Measurements from ENCODE around the gene COMMD3.
"Not testable (repeated sequence)": the region's sequence is repeated elsewhere in the genome, so short reads cannot be mapped to it uniquely, and the experiment has no call there.

The COMMD3 gene

GRCh38 chr10:22338931-22339330 is 22.7 kb downstream of the COMMD3 start:
- DNase-seq (ENCODE audit: low read depth, low spot score): no peak

DNA sequence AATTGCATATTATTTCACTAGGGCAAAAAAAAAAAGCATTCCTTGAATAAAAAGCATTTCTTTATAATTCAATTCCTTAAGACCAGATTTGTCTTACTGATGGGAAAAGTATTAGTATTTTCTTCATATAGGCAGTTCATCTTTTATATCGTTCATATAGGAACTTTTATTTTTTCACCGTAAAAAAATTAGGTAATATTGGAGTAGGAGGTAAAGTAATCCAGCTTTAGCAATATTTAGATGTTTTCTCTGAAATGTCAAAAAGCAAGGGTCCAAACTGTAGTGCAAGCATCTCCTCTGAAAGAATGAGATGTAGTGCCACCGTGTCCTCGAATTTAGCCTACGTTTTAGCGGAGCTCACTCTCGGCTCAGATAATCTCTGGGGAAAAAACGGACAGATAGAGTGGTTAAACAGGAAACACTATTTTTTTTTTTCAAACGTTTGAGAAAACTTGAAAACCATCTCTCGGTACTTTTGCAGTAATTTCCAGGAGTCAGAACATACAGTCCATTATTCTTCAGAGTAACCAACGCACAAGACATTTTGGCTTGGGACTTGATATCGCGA is 23.7 kb downstream of the COMMD3 start:
- DNase-seq (ENCODE audit: low read depth, low spot score): no peak

GRCh38 chr10:22340329-22341189 is 24.4 kb downstream of the COMMD3 start:
- no peak for DNase-seq (ENCODE audit: low read depth, low spot score)

GRCh38 chr10:22341190-22341925 is 25.2 kb downstream of the COMMD3 start:
- no peak for DNase-seq (ENCODE audit: low read depth, low spot score)

- no peak for DNase-seq (ENCODE audit: low read depth, low spot score)
Measured at GRCh38 chr10:22341926-22342196, 25.7 kb downstream of the COMMD3 start.

GRCh38 chr10:22342421-22342820 is 26.2 kb downstream of the COMMD3 start:
- DNase-seq (ENCODE audit: low read depth, low spot score): no peak

GRCh38 chr10:22343731-22344130 is 27.5 kb downstream of the COMMD3 start:
- DNase-seq (ENCODE audit: low read depth, low spot score): no peak

- no peak for DNase-seq (ENCODE audit: low read depth, low spot score)
Measured at GRCh38 chr10:22344249-22344648, 28.1 kb downstream of the COMMD3 start.

- DNase-seq (ENCODE audit: low read depth, low spot score): no peak
Measured at GRCh38 chr10:22344781-22345300, 28.7 kb downstream of the COMMD3 start.

DNA sequence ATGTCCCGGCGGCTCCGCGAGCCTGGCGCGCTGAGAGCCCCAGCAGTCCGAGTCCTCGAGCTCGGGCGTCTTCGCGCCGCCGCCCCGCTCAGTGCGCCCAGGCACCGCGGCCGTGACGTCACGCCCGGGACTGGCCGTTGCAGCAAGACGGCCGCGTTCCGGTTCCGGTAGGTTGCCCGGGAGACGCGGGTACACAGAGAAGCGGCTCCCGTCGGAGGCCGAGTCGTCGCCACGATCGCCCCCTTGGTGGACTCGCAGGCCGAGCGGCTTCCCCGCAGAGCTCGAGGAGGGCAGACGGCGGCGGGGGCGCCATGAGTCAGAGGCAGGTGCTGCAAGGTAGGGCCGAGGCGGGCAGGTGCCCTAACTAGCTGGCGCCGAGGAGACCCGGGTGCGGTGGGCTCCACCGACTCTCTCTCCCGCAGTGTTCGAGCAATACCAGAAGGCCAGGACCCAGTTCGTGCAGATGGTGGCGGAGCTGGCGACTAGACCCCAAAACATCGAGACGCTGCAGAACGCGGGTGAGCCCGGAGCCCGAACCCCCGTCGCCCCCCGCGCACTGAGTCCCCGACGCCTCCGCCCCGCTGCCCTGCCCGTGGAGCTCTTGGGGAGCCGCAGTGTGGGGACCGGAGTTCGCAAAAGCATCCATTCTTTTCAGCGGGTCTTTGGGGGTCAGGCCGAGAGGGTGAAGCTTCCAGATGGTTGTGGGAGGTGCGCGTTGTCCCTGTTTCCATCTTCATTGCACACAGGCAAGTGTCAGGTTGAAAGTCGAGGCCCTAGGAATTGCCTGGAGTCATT is 29.3 kb downstream of the COMMD3 start, which contains the start of gene SPAG6:
TSS of gene SPAG6 (plus strand) at position 196 of the 795 bp plus-strand sequence. CDS start at position 312, 116 bp downstream.
- DNase-seq (ENCODE audit: low read depth, low spot score): no peak

DNA sequence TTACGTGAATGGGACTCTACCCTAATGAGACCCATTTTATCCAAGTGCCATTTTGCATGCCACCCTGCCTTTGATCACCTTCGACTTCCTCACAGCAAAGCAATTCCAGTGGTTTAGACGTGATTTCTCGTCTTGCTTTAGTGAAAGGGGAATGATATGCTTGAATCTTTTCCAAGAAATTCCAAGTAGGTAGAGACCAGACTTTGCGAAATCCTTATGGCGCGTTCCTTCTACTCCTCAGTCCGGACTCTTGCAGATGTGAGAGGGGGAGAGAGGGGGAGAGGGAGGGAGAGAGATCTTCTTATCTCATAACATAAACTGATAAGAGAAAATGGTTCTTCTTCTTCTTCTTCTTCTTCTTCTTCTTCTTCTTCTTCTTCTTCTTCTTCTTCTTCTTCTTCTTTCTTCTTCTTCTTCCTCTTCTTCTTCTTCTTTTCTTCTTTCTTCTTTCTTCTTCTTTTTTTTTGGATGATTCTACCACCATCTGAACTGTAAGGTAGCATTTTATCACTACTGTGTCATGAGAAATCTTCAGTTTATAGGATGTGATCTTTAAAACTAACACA is 30.0 kb downstream of the COMMD3 start:
- no peak for DNase-seq (ENCODE audit: low read depth, low spot score)

DNA sequence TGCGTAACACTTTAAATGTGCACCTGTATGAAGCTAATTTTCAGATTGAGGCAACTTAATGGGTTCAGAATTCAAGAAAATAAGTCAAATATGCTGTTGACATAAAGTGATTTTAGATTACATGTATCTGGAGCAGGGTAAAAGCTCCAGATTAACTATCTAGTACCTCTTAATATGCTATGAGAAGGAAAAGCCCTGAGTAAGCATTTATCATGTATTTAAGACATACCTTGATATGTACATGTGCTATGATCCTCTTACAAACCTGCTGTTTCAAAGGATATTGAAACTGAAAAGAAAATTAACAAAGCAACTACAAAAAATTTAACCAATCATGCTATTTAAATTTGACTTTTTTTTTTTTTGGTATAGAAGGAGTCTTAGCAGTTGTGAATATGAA is 33.6 kb downstream of the COMMD3 start:
- DNase-seq (ENCODE audit: low read depth, low spot score): no peak

GRCh38 chr10:22351131-22351703 is 35.0 kb downstream of the COMMD3 start:
- DNase-seq (ENCODE audit: low read depth, low spot score): no peak

- no peak for DNase-seq (ENCODE audit: low read depth, low spot score)
Measured at GRCh38 chr10:22356324-22356873, 40.2 kb downstream of the COMMD3 start.

DNA sequence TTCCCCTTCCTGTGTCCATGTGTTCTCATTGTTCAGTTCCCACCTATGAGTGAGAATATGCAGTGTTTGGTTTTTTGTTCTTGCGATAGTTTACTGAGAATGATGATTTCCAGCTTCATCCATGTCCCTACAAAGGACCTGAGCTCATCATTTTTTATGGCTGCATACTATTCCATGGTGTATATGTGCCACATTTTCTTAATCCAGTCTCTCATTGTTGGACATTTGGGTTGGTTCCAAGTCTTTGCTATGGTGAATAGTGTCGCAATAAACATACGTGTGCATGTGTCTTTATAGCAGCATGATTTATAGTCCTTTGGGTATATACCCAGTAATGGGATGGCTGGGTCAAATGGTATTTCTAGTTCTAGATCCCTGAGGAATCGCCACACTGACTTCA is 41.6 kb downstream of the COMMD3 start:
- not testable (repeated sequence) for DNase-seq (ENCODE audit: low read depth, low spot score)

- no peak for DNase-seq (ENCODE audit: low read depth, low spot score)
Measured at GRCh38 chr10:22363305-22363704, 47.1 kb downstream of the COMMD3 start.

- no peak for DNase-seq (ENCODE audit: low read depth, low spot score)
Measured at GRCh38 chr10:22364407-22365140, 48.4 kb downstream of the COMMD3 start.

- DNase-seq (ENCODE audit: low read depth, low spot score): no peak
Measured at GRCh38 chr10:22365233-22365632, 49.0 kb downstream of the COMMD3 start.

DNA sequence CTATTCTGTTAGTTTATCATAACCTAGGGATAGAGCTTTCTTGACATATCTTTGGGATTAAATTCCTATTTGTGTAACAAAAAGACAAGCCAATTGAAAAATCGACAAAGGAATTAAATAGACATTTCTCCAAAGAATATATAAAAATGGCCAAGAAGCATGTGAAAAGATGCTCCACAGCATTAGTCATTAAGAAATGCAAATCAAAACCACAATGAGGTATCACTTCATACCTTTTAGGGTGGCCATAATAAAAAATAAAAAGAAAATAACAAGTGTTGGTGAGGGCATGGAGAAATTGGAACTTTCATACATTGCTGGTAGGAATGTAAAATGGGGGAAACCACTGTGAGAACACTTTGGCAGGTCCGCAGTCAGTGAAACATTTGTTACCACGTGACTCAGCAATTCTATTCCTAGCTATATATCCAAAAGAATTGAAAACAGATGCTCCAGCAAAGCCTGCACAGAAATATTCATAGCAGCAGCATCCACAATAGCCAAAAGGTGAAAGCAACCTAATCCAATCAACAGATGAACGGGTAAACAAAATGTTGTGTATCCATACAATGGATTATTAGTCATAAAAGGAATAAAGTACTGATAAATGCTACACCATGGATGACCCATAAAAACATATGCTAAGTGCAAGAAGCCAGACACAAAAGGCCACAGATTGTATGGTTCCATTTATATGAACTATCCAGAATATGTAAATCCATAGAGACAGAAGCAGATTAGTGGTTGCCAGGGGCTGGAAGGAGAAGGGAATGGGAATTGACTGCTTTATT is 49.7 kb downstream of the COMMD3 start:
- no peak for DNase-seq (ENCODE audit: low read depth, low spot score)

Measured in activated CD4-positive, CD25-positive, alpha-beta regulatory T cell treated with anti-CD3 and anti-CD28 coated beads, Interleukin-2, amount 50 U/mL, for 16 hours (primary cell).